Superior temporal gyrus (tissue), 1 donor: Measurements from ENCODE around the gene PCAT6.
"Not testable (repeated sequence)": the region's sequence is repeated elsewhere in the genome, so short reads cannot be mapped to it uniquely, and the experiment has no call there.

Experiments used
- DNase-seq: peaks from one replicate; pipeline ENCODE4 v3.0.0-alpha.2; 2016; ENCODE audit errors: extremely low spot score

PCAT6 gene

GRCh38 chr1:202807451-202807925, 3.3 kb upstream of the PCAT6 start:
- no peak for DNase-seq

- peak; percentile 68 for DNase-seq
These were observed 2.6 kb upstream of the PCAT6 start, which contains the start of gene KDM5B for GRCh38 chr1:202807926-202808757. Gene KDM5B (minus strand): TSS chr1:202808421. CDS start chr1:202808305, 116 bp downstream.

- DNase-seq, result peak; percentile 13
These were observed 1.1 kb upstream of the PCAT6 start for GRCh38 chr1:202809597-202810159.

GRCh38 chr1:202810193-202810614, 550 bp upstream of the PCAT6 start:
- DNase-seq, result no peak

- DNase-seq, result no peak
These were observed 782 bp downstream of the PCAT6 start for GRCh38 chr1:202811296-202812175.

GRCh38 chr1:202812176-202813026, 1.6 kb downstream of the PCAT6 start:
- DNase-seq, result no peak

- DNase-seq, result no peak
These were observed 4.4 kb downstream of the PCAT6 start for GRCh38 chr1:202815120-202815519.

- DNase-seq, result no peak
These were observed 8.1 kb downstream of the PCAT6 start for GRCh38 chr1:202818819-202819218.

- DNase-seq, result no peak
These were observed 10.7 kb downstream of the PCAT6 start for GRCh38 chr1:202821467-202821866.

GRCh38 chr1:202825748-202826147, 15.0 kb downstream of the PCAT6 start:
- DNase-seq, result no peak

- not testable (repeated sequence) for DNase-seq
These were observed 18.5 kb downstream of the PCAT6 start for GRCh38 chr1:202829223-202829622.

GRCh38 chr1:202831906-202832305, 21.2 kb downstream of the PCAT6 start:
- DNase-seq, result no peak

- DNase-seq, result peak; percentile 16
These were observed 24.2 kb downstream of the PCAT6 start for GRCh38 chr1:202834771-202835547.

- DNase-seq, result no peak
These were observed 24.9 kb downstream of the PCAT6 start for GRCh38 chr1:202835548-202836072.

- DNase-seq, result no peak
These were observed 26.1 kb downstream of the PCAT6 start for GRCh38 chr1:202836623-202837403.

GRCh38 chr1:202837746-202838262, 27.1 kb downstream of the PCAT6 start:
- DNase-seq, result no peak

GRCh38 chr1:202843081-202843480, 32.3 kb downstream of the PCAT6 start:
- no peak for DNase-seq

- no peak for DNase-seq
These were observed 33.5 kb downstream of the PCAT6 start for GRCh38 chr1:202844259-202844658.

- no peak for DNase-seq
These were observed 34.2 kb downstream of the PCAT6 start for GRCh38 chr1:202844935-202845334.
